GM12874 (cell line): Measurements from ENCODE around the gene PCSK1.

Source experiments
- TF ChIP-seq, protein P1 (sequence below): IDR thresholded peaks from 2 replicates; pipeline ENCODE4 v1.5.1; 2011; ENCODE audit warnings: low read depth, mild to moderate bottlenecking, control low read depth, low read length, moderate library complexity; ENCODE audit not compliant: insufficient read depth

PCSK1 gene

DNA sequence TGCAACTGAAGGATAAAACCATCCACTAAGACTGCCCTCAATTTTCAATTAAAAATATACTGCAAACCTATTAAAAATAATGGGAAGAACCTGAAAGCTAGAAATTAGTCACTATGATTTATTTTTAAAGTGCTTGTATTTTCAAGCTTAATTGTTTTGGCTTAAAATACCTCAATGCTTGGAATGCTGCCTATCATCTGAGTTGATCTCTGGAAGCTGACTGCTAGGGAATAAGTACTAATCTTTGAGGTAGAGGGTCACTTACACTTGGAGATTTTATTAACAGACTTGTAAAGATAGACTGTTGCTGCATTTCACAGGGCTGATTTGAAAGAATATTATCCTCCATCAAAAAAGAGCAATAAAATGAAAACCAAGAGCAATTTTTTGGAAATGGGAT is 6.2 kb downstream of the PCSK1 start:
- TF ChIP-seq, protein P1, sequence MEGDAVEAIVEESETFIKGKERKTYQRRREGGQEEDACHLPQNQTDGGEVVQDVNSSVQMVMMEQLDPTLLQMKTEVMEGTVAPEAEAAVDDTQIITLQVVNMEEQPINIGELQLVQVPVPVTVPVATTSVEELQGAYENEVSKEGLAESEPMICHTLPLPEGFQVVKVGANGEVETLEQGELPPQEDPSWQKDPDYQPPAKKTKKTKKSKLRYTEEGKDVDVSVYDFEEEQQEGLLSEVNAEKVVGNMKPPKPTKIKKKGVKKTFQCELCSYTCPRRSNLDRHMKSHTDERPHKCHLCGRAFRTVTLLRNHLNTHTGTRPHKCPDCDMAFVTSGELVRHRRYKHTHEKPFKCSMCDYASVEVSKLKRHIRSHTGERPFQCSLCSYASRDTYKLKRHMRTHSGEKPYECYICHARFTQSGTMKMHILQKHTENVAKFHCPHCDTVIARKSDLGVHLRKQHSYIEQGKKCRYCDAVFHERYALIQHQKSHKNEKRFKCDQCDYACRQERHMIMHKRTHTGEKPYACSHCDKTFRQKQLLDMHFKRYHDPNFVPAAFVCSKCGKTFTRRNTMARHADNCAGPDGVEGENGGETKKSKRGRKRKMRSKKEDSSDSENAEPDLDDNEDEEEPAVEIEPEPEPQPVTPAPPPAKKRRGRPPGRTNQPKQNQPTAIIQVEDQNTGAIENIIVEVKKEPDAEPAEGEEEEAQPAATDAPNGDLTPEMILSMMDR = no peak

DNA sequence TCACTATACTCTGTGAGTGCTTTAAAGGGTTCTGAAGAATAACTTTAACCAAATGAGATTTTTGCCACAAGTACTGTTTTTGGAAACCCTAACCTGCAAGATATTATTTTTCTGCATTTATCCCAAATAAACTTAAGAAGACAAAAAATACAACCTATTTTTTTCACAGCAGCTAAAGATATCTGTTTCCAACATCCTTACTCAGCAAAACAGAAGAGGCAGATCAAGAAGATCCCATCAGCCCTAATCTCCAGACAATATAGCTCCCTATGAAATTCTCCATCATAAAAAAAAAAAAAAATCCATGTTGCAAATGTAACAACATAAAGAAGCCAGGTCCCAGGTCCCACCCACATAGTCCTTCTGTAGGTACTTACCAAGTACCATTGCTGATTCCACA is 7.6 kb downstream of the PCSK1 start:
- TF ChIP-seq, protein P1 = no peak

DNA sequence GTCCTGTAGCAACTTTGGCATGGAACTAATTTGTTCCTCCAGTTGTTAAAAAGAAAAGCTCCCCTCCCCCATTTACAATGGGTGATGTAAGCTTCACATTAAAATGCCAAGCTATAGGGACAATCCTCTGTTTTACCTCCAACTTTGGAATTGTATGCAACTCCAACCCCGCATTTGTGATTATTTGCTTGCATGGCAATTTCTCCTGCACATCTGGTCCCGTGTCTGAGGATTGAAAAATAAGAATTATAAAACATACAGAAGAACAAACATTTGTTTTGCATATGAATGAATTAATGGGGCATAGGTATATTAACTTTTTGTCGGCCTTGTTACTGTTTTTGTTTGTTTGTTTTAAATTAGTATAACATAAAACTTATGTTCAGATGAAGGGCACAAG is 17.2 kb downstream of the PCSK1 start:
- TF ChIP-seq, protein P1 = no peak

DNA sequence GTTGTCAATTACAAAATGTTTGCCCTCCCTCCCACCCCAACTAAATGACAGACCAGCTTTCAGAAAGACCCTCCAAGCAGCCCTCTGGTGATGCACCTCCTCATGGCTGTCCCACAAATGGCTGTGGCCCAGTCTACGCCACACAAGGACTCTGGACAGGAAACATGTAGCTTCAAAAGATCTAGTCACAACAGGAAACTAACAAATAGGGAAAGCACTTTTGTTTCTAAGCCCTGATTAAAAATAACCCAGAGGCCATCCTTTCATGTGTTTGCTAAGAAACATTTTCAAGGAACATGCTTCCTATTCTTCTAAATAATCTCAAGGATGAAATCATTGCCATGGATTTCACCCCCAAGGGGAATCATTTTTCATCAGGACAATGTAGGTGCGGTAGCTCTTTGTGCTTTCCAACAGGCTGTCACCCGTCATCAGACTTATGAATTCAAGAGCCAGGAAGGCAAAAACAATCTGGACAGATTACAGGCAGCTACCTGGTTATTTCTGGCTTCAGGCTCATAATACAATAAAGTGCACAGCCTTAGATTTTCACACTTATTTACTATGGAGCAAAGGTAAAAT is 20.1 kb downstream of the PCSK1 start:
- TF ChIP-seq, protein P1 = no peak

DNA sequence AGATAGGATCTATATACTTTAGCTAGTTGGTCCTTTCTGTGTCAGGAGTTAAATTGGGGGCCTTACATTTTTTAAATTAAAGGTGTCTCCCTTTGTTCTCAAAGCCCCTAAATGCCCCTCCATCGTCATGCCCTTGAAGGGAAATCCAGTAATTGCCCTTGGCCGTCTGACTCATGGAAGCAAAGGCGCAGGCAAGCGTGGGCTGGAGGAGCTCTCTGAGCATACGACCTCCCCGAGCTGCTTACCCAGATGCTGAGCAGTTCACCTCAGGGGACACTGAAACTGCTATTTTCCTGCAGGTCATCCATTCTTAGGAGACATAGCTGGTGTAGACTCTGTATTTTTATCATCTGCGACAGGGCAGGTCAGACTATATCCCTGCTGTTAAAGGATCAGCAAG is 23.0 kb downstream of the PCSK1 start:
- TF ChIP-seq, protein P1 = no peak

DNA sequence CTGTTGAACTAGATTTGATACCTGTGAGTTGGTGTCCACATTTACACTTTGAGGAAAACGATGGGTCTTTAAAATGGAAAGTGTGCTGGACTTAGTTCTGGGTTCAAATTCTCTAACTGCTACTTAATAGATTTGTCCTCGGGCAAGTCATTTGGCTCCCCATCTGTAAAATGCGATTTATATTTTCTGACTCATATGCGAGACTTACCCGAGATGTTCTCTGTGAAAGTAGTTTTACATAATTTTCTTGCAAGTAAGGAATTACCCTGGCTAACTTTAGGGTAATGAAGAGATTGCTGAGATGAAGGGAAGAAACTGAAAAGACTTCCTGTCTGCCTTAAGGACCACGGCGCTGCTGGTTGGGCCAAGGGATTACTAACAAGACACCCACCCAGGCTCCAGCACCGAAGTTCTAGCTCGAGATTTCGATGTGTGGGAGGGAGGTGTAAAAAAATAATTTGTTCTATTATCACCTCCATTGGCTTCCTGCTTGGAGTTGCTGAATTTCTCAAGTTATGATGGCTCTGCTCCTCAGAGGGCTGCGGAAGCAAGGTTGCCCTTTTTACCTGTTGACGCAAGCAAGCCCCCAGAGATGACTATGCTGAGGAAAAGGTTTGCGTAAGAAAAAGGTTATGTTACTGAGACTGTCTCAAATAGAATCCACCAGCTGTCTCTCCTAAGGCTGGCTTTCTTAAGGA is 24.1 kb downstream of the PCSK1 start:
- TF ChIP-seq, protein P1 = no peak

DNA sequence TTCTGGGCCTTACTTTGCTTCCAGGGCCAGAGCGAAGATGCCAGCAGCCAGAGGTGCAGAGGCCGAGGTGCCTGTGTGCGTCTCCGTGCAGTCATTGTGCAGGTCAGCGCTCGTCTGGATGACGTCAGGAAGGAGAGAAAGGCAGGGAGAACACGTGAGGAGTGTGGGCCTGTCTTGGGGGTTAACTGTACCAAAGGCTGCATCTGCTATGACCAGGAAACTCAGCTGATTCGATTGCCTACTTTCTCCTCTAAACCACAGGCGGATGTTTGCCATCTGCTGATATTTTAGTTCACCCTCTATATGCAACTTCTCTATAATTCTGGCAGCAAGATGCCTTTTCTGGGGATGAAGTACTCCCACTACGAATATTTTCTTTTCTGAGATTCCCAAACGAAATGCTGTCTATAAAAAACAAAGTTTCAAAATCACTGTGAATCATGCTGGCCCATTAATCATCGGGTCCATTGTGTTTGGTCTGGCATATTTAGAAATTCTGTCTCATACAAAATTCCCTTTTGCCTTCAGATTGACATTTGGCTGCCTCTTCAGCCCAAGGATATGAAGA is 24.8 kb downstream of the PCSK1 start:
- TF ChIP-seq, protein P1 = no peak
